B cell (primary cell): ENCODE data around the gene SPPL2A. TPM values are rescaled to one million over a fixed set of nuclear protein-coding genes. Genes with fewer than 3 reads are reported as not detected.

Experiments
- ATAC-seq: fragments of 200-7000 bp; cut with Tn5 transposase; one replicate; pipeline ENCODE4 v1.10.0; 2021; ENCODE audit warnings: low read depth, mild to moderate bottlenecking, moderate number of reproducible peaks, moderate library complexity
- CTCF ChIA-PET: fragments of 350-600 bp; sonication (Branson Sonifier 250); formaldehyde crosslinking; loops from one replicate; lab custom pipeline; 2021; ENCODE audit warnings: antibody characterized with exemption, inconsistent platforms; lab: Charles Lee
- POLR2A ChIA-PET: fragments of 350-600 bp; sonication (Branson Sonifier 250); formaldehyde crosslinking; loops from one replicate; lab custom pipeline; 2021; ENCODE audit warnings: antibody characterized with exemption; lab: Charles Lee
- DNase-seq: peaks from one replicate; pipeline ENCODE4 v3.0.0; 2013
- H2AFZ ChIP-seq: 2 replicates; pipeline ENCODE4 v1.6.1; 2012; ENCODE audit warnings: mild to moderate bottlenecking, low read depth, low read length; ENCODE audit not compliant: insufficient read depth, poor library complexity, severe bottlenecking
- H3K27ac ChIP-seq, 2 donors: 1 replicate in 1 of 2; 2 replicates in 1 of 2; pipeline ENCODE4 v1.5.1; 2012 to 2013; ENCODE audit warnings: low read length in 2 of 2, mild to moderate bottlenecking in 2 of 2, moderate library complexity in 1 of 2
- H3K27me3 ChIP-seq, 4 experiments: fragments of 200-600 bp in 1 of 4; sonication (generic) in 1 of 4; replicated peaks in 1 of 4; 1 replicate in 2 of 4; 2 replicates in 2 of 4; pipeline versions ENCODE4 v1.6.1 to v1.7.0; 2013 to 2016; ENCODE audit warnings: low read length in 3 of 4, mild to moderate bottlenecking in 2 of 4, mixed read lengths in 1 of 4, moderate library complexity in 1 of 4; ENCODE audit not compliant: insufficient read depth in 4 of 4, control insufficient read depth in 3 of 4; ENCODE audit errors: control extremely low read depth in 1 of 4
- H3K36me3 ChIP-seq, 2 experiments: replicated peaks in 1 of 2; 1 replicate in 1 of 2; 2 replicates in 1 of 2; pipeline versions ENCODE4 v1.6.1 to v1.7.1; 2013; ENCODE audit warnings: low read length in 1 of 2; ENCODE audit not compliant: insufficient read depth in 2 of 2, control insufficient read depth in 1 of 2; ENCODE audit errors: control extremely low read depth in 1 of 2, extremely low read depth in 1 of 2
- H3K4me1 ChIP-seq, 2 donors: fragments of 200-600 bp in 1 of 2; sonication (generic) in 1 of 2; 1 replicate in 1 of 2; 2 replicates in 1 of 2; pipeline versions ENCODE4 v1.5.1 to v1.6.1; 2013 to 2017; ENCODE audit warnings: low read length in 2 of 2; ENCODE audit not compliant: control insufficient read depth in 2 of 2, insufficient read depth in 2 of 2
- H3K4me2 ChIP-seq: replicated peaks from 2 replicates; pipeline ENCODE3; 2012; ENCODE audit warnings: mild to moderate bottlenecking, low read depth, low read length; ENCODE audit not compliant: poor library complexity, severe bottlenecking
- H3K4me3 ChIP-seq, 5 experiments: fragments of 200-600 bp in 1 of 5; sonication (generic) in 1 of 5; 1 replicate in 3 of 5; 2 replicates in 2 of 5; pipeline versions ENCODE4 v1.5.1 to v1.7.0; 2011 to 2016; ENCODE audit warnings: low read length in 4 of 5, mild to moderate bottlenecking in 4 of 5, low read depth in 2 of 5, control low read depth in 1 of 5, moderate library complexity in 1 of 5; ENCODE audit not compliant: insufficient read depth in 1 of 5; ENCODE audit errors: control extremely low read depth in 1 of 5, extremely low read depth in 1 of 5
- H3K79me2 ChIP-seq: fragments of 200-600 bp; sonication (generic); one replicate; pipeline ENCODE4 v1.6.0; 2016; ENCODE audit warnings: low read length; ENCODE audit not compliant: control insufficient read depth, insufficient read depth
- H3K9ac ChIP-seq: fragments of 200-600 bp; sonication (generic); 2 replicates; pipeline ENCODE4 v1.6.1; 2017; ENCODE audit warnings: mild to moderate bottlenecking, low read length, moderate library complexity
- H3K9me3 ChIP-seq, 3 donors: one replicate each; pipeline versions ENCODE4 v1.6.1 to v1.7.1; 2013; ENCODE audit warnings: low read length in 2 of 3; ENCODE audit not compliant: control insufficient read depth in 2 of 3, insufficient read depth in 1 of 3; ENCODE audit errors: control extremely low read depth in 1 of 3
- H4K20me1 ChIP-seq: 2 replicates; pipeline ENCODE4 v1.6.0; 2012; ENCODE audit warnings: mild to moderate bottlenecking, low read length; ENCODE audit not compliant: insufficient read depth, control insufficient read depth, poor library complexity, severe bottlenecking
- H3K27ac Mint-ChIP-seq: one replicate; pipeline ENCODE4 v1.8.0; 2021; ENCODE audit warnings: mixed read lengths
- H3K27me3 Mint-ChIP-seq: one replicate; pipeline ENCODE4 v1.8.0; 2021; ENCODE audit warnings: mixed read lengths
- H3K4me1 Mint-ChIP-seq: one replicate; pipeline ENCODE4 v1.8.0; 2021; ENCODE audit warnings: mixed read lengths
- H3K4me3 Mint-ChIP-seq: one replicate; pipeline ENCODE4 v1.8.0; 2021; ENCODE audit warnings: mixed read lengths
- H3K9me3 Mint-ChIP-seq: one replicate; pipeline ENCODE4 v1.8.0; 2022; ENCODE audit warnings: mixed read lengths; ENCODE audit not compliant: insufficient read depth
- CTCF ChIP-seq: fragments of 200-600 bp; IDR thresholded peaks from one replicate; pipeline ENCODE4 v1.8.0; 2022; ENCODE audit warnings: antibody characterized with exemption, mild to moderate bottlenecking
- EZH2 ChIP-seq: IDR thresholded peaks from 2 replicates; pipeline ENCODE4 v1.6.1; 2012; ENCODE audit warnings: borderline replicate concordance, low read depth, mild to moderate bottlenecking, moderate library complexity, low read length; ENCODE audit not compliant: insufficient read depth, poor library complexity, severe bottlenecking
- WGBS: methylation state at CpG from one replicate; pipeline ENCODE4 v1.1.5; 2013; ENCODE audit warnings: missing lambda C conversion rate; ENCODE audit not compliant: insufficient coverage; 5-methylcytosine and 5-hydroxymethylcytosine counted together
- intact Hi-C: fragments of 100-400 bp; cut with micrococcal nuclease; formaldehyde crosslinking; loops from one replicate; pipeline ENCODE4 v1.10.0; 2022
- polyA plus RNA-seq: library from polyadenylated mRNA; depleted of rRNA; stranded (reverse); fragments of >200 nt; gene quantifications from 2 replicates; pipeline ENCODE4 v1.2.3, GENCODE V29; 2012
- total RNA-seq, 2 donors: library from RNA; stranded (reverse); fragments of 120-200 nt in 1 of 2; gene quantifications; 1 replicate in 1 of 2; 2 replicates in 1 of 2; pipeline versions ENCODE4 v1.2.3 to v1.2.4, GENCODE V29; 2013 to 2022

Gene SPPL2A
- total and polyA plus RNA-seq, 2 donors (not counting 1 experiment from before 2014, with no cell fraction given), result 34.6 to 78.3 TPM

- intact Hi-C loops, result no loop called here
- Histone ChIP-seq H3K27me3 (no peaks in the 10 kb centered on the region), H3K36me3 (no peaks in the 10 kb centered on the region), H3K79me2 (no peaks in the 10 kb centered on the region), H2AFZ (no peak overlapping the region), H3K9ac (no peak overlapping the region), H3K4me2 (no peak overlapping the region), H3K27ac (no peak overlapping the region), H3K4me1 (no peaks in the 10 kb centered on the region), H3K9me3 (no peaks in the 10 kb centered on the region), H4K20me1 (no peaks in the 10 kb centered on the region), H3K4me3 (no peak overlapping the region)
- no peak overlapping the region for H3K4me3 Mint-ChIP-seq
- no peaks in the 10 kb centered on the region for H3K9me3 Mint-ChIP-seq
- TF ChIP-seq CTCF (no peak), EZH2 (no peak)
- WGBS, result 100% methylated on average over 1 of the region's 2 CpGs
- no peak for ATAC-seq
- no peak overlapping the region for H3K27ac Mint-ChIP-seq
- no peak for DNase-seq
- no peaks in the 10 kb centered on the region for H3K27me3 Mint-ChIP-seq
- no peaks in the 10 kb centered on the region for H3K4me1 Mint-ChIP-seq
- ChIA-PET CTCF (no interaction called here), POLR2A (no interaction called here)
These were observed 17.9 kb upstream of the SPPL2A start for GRCh38 chr15:50783411-50783810.

- intact Hi-C loops, result no loop called here
These were observed 12.6 kb upstream of the SPPL2A start for GRCh38 chr15:50778086-50778485.

More at GRCh38 chr15:50778086-50778485, 12.6 kb upstream of the SPPL2A start:
- Mint-ChIP-seq H3K27me3 (no peaks in the 10 kb centered on the region), H3K9me3 (no peaks in the 10 kb centered on the region), H3K27ac (no peak overlapping the region), H3K4me3 (no peak overlapping the region), H3K4me1 (no peaks in the 10 kb centered on the region)
- H2AFZ ChIP-seq, result no peak overlapping the region
- H3K27ac ChIP-seq, result no peak overlapping the region
- H4K20me1 ChIP-seq, result no peaks in the 10 kb centered on the region
- H3K4me1 ChIP-seq, result no peaks in the 10 kb centered on the region
- DNase-seq (no peak), ATAC-seq (no peak)
- no peak for TF ChIP-seq CTCF
- TF ChIP-seq EZH2, result no peak
- 100% methylated on average over 2 of the region's 5 CpGs for WGBS
- no peaks in the 10 kb centered on the region for H3K9me3 ChIP-seq
- no peaks in the 10 kb centered on the region for H3K36me3 ChIP-seq
- no peak overlapping the region for H3K9ac ChIP-seq
- ChIA-PET CTCF (no interaction called here), POLR2A (no interaction called here)
- no peak overlapping the region for H3K4me2 ChIP-seq
- no peak overlapping the region for H3K4me3 ChIP-seq
- no peaks in the 10 kb centered on the region for H3K79me2 ChIP-seq
- H3K27me3 ChIP-seq, result no peaks in the 10 kb centered on the region
